B cell (primary cell): ENCODE data around the gene RBM39. TPM values are rescaled to one million over a fixed set of nuclear protein-coding genes. Genes with fewer than 3 reads are reported as not detected.

Experiments
- ATAC-seq: fragments of 200-7000 bp; cut with Tn5 transposase; one replicate; pipeline ENCODE4 v1.10.0; 2021; ENCODE audit warnings: low read depth, mild to moderate bottlenecking, moderate number of reproducible peaks, moderate library complexity
- CTCF ChIA-PET: fragments of 350-600 bp; sonication (Branson Sonifier 250); formaldehyde crosslinking; loops from one replicate; lab custom pipeline; 2021; ENCODE audit warnings: antibody characterized with exemption, inconsistent platforms; lab: Charles Lee
- POLR2A ChIA-PET: fragments of 350-600 bp; sonication (Branson Sonifier 250); formaldehyde crosslinking; loops from one replicate; lab custom pipeline; 2021; ENCODE audit warnings: antibody characterized with exemption; lab: Charles Lee
- DNase-seq: peaks from one replicate; pipeline ENCODE4 v3.0.0; 2013
- H2AFZ ChIP-seq: 2 replicates; pipeline ENCODE4 v1.6.1; 2012; ENCODE audit warnings: mild to moderate bottlenecking, low read depth, low read length; ENCODE audit not compliant: insufficient read depth, poor library complexity, severe bottlenecking
- H3K27ac ChIP-seq, 2 donors: 1 replicate in 1 of 2; 2 replicates in 1 of 2; pipeline ENCODE4 v1.5.1; 2012 to 2013; ENCODE audit warnings: low read length in 2 of 2, mild to moderate bottlenecking in 2 of 2, moderate library complexity in 1 of 2
- H3K27me3 ChIP-seq, 4 experiments: fragments of 200-600 bp in 1 of 4; sonication (generic) in 1 of 4; replicated peaks in 1 of 4; 1 replicate in 2 of 4; 2 replicates in 2 of 4; pipeline versions ENCODE4 v1.6.1 to v1.7.0; 2013 to 2016; ENCODE audit warnings: low read length in 3 of 4, mild to moderate bottlenecking in 2 of 4, mixed read lengths in 1 of 4, moderate library complexity in 1 of 4; ENCODE audit not compliant: insufficient read depth in 4 of 4, control insufficient read depth in 3 of 4; ENCODE audit errors: control extremely low read depth in 1 of 4
- H3K36me3 ChIP-seq, 2 experiments: replicated peaks in 1 of 2; 1 replicate in 1 of 2; 2 replicates in 1 of 2; pipeline versions ENCODE4 v1.6.1 to v1.7.1; 2013; ENCODE audit warnings: low read length in 1 of 2; ENCODE audit not compliant: insufficient read depth in 2 of 2, control insufficient read depth in 1 of 2; ENCODE audit errors: control extremely low read depth in 1 of 2, extremely low read depth in 1 of 2
- H3K4me1 ChIP-seq, 2 donors: fragments of 200-600 bp in 1 of 2; sonication (generic) in 1 of 2; 1 replicate in 1 of 2; 2 replicates in 1 of 2; pipeline versions ENCODE4 v1.5.1 to v1.6.1; 2013 to 2017; ENCODE audit warnings: low read length in 2 of 2; ENCODE audit not compliant: control insufficient read depth in 2 of 2, insufficient read depth in 2 of 2
- H3K4me2 ChIP-seq: replicated peaks from 2 replicates; pipeline ENCODE3; 2012; ENCODE audit warnings: mild to moderate bottlenecking, low read depth, low read length; ENCODE audit not compliant: poor library complexity, severe bottlenecking
- H3K4me3 ChIP-seq, 5 experiments: fragments of 200-600 bp in 1 of 5; sonication (generic) in 1 of 5; 1 replicate in 3 of 5; 2 replicates in 2 of 5; pipeline versions ENCODE4 v1.5.1 to v1.7.0; 2011 to 2016; ENCODE audit warnings: low read length in 4 of 5, mild to moderate bottlenecking in 4 of 5, low read depth in 2 of 5, control low read depth in 1 of 5, moderate library complexity in 1 of 5; ENCODE audit not compliant: insufficient read depth in 1 of 5; ENCODE audit errors: control extremely low read depth in 1 of 5, extremely low read depth in 1 of 5
- H3K79me2 ChIP-seq: fragments of 200-600 bp; sonication (generic); one replicate; pipeline ENCODE4 v1.6.0; 2016; ENCODE audit warnings: low read length; ENCODE audit not compliant: control insufficient read depth, insufficient read depth
- H3K9ac ChIP-seq: fragments of 200-600 bp; sonication (generic); 2 replicates; pipeline ENCODE4 v1.6.1; 2017; ENCODE audit warnings: mild to moderate bottlenecking, low read length, moderate library complexity
- H3K9me3 ChIP-seq, 3 donors: one replicate each; pipeline versions ENCODE4 v1.6.1 to v1.7.1; 2013; ENCODE audit warnings: low read length in 2 of 3; ENCODE audit not compliant: control insufficient read depth in 2 of 3, insufficient read depth in 1 of 3; ENCODE audit errors: control extremely low read depth in 1 of 3
- H4K20me1 ChIP-seq: 2 replicates; pipeline ENCODE4 v1.6.0; 2012; ENCODE audit warnings: mild to moderate bottlenecking, low read length; ENCODE audit not compliant: insufficient read depth, control insufficient read depth, poor library complexity, severe bottlenecking
- H3K27ac Mint-ChIP-seq: one replicate; pipeline ENCODE4 v1.8.0; 2021; ENCODE audit warnings: mixed read lengths
- H3K27me3 Mint-ChIP-seq: one replicate; pipeline ENCODE4 v1.8.0; 2021; ENCODE audit warnings: mixed read lengths
- H3K4me1 Mint-ChIP-seq: one replicate; pipeline ENCODE4 v1.8.0; 2021; ENCODE audit warnings: mixed read lengths
- H3K4me3 Mint-ChIP-seq: one replicate; pipeline ENCODE4 v1.8.0; 2021; ENCODE audit warnings: mixed read lengths
- H3K9me3 Mint-ChIP-seq: one replicate; pipeline ENCODE4 v1.8.0; 2022; ENCODE audit warnings: mixed read lengths; ENCODE audit not compliant: insufficient read depth
- CTCF ChIP-seq: fragments of 200-600 bp; IDR thresholded peaks from one replicate; pipeline ENCODE4 v1.8.0; 2022; ENCODE audit warnings: antibody characterized with exemption, mild to moderate bottlenecking
- EZH2 ChIP-seq: IDR thresholded peaks from 2 replicates; pipeline ENCODE4 v1.6.1; 2012; ENCODE audit warnings: borderline replicate concordance, low read depth, mild to moderate bottlenecking, moderate library complexity, low read length; ENCODE audit not compliant: insufficient read depth, poor library complexity, severe bottlenecking
- WGBS: methylation state at CpG from one replicate; pipeline ENCODE4 v1.1.5; 2013; ENCODE audit warnings: missing lambda C conversion rate; ENCODE audit not compliant: insufficient coverage; 5-methylcytosine and 5-hydroxymethylcytosine counted together
- intact Hi-C: fragments of 100-400 bp; cut with micrococcal nuclease; formaldehyde crosslinking; loops from one replicate; pipeline ENCODE4 v1.10.0; 2022
- polyA plus RNA-seq: library from polyadenylated mRNA; depleted of rRNA; stranded (reverse); fragments of >200 nt; gene quantifications from 2 replicates; pipeline ENCODE4 v1.2.3, GENCODE V29; 2012
- total RNA-seq, 2 donors: library from RNA; stranded (reverse); fragments of 120-200 nt in 1 of 2; gene quantifications; 1 replicate in 1 of 2; 2 replicates in 1 of 2; pipeline versions ENCODE4 v1.2.3 to v1.2.4, GENCODE V29; 2013 to 2022

The RBM39 gene
- total and polyA plus RNA-seq, 2 donors (not counting 1 experiment from before 2014, with no cell fraction given), result 217 to 689 TPM

DNA sequence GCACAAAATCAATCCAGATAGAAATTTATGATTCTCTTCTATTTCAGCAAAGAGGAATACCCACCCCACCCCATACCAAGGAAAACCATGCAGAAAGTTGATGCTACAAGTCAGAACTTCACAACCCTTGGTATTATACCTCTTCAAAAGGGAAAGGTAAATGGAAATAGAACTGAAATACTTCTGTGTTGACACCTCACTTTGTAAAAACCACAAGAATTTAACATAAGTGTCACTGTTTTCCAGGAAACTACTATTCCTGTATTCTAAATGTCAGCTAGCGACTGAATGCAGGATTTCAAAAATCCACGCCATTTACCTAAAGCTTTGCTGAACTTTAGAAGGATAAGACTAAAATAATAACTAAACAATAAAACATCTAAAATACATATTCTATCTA is 81.0 kb downstream of the RBM39 start:
- intact Hi-C loops, result no loop called here
- ChIA-PET CTCF (no interaction called here), POLR2A (no interaction called here)
- Histone ChIP-seq H3K4me1 (peaks cover 44 to 54% of the 10 kb centered on the region in 2 donors), H3K79me2 (peaks cover 88% of the 10 kb centered on the region), H4K20me1 (peaks cover 18% of the 10 kb centered on the region), H3K36me3 (peaks cover 0 to 7% of the 10 kb centered on the region in 2 experiments), H3K4me2 (peak overlapping the region; percentile 84), H2AFZ (no peak overlapping the region), H3K4me3 (peak overlapping the region in 1 of 5 experiments; percentile 76), H3K27me3 (no peaks in the 10 kb centered on the region), H3K9ac (no peak overlapping the region), H3K9me3 (no peaks in the 10 kb centered on the region), H3K27ac (peak overlapping the region in 1 of 2 donors; percentile 96)
- TF ChIP-seq EZH2 (no peak), CTCF (no peak)
- no peak for DNase-seq
- no CpG with 5 or more reads among the region's 2 CpGs for WGBS
- Mint-ChIP-seq H3K4me1 (peaks cover 71% of the 10 kb centered on the region), H3K27me3 (no peaks in the 10 kb centered on the region), H3K4me3 (peak overlapping the region; percentile 38), H3K27ac (no peak overlapping the region), H3K9me3 (no peaks in the 10 kb centered on the region)
- ATAC-seq, result no peak

GRCh38 chr20:35660122-35660937 is 81.7 kb downstream of the RBM39 start:
- Mint-ChIP-seq H3K4me3 (peak overlapping the region; percentile 38), H3K9me3 (no peaks in the 10 kb centered on the region), H3K27ac (no peak overlapping the region), H3K4me1 (peaks cover 71% of the 10 kb centered on the region), H3K27me3 (no peaks in the 10 kb centered on the region)
- ChIA-PET CTCF (interaction anchor here (0.6 kb wide), 1 partner anchor 132 kb away, joined by 3 read pairs; no protein-coding TSS in a partner anchor), POLR2A (interaction anchor here (0.6 to 0.7 kb wide), 2 partner anchors 16 to 82 kb away, joined by 3 read pairs; partner anchors contain the start of gene RBM39)
- Histone ChIP-seq H3K79me2 (peaks cover 96% of the 10 kb centered on the region), H3K27me3 (no peaks in the 10 kb centered on the region), H3K27ac (peak overlapping the region in 1 of 2 donors; percentile 96), H3K4me1 (peaks cover 44 to 54% of the 10 kb centered on the region in 2 donors), H4K20me1 (peaks cover 18% of the 10 kb centered on the region), H3K4me2 (peak overlapping the region; percentile 84), H3K9ac (no peak overlapping the region), H2AFZ (no peak overlapping the region), H3K9me3 (no peaks in the 10 kb centered on the region), H3K36me3 (peaks cover 0 to 12% of the 10 kb centered on the region in 2 experiments), H3K4me3 (no peak overlapping the region)
- DNase-seq (no peak), ATAC-seq (no peak)
- intact Hi-C loops, result no loop called here
- 100% methylated on average over 5 of the region's 10 CpGs for WGBS
- TF ChIP-seq EZH2 (no peak), CTCF (no peak)
